HG03064 (cell line): ENCODE data around the gene SLC22A9.

Experiments
- ATAC-seq: cut with Tn5 transposase; IDR thresholded peaks from one replicate; pipeline ENCODE4 v1.9.1; 2021; ENCODE audit warnings: low read depth; ENCODE audit not compliant: unreplicated experiment

Gene SLC22A9

DNA sequence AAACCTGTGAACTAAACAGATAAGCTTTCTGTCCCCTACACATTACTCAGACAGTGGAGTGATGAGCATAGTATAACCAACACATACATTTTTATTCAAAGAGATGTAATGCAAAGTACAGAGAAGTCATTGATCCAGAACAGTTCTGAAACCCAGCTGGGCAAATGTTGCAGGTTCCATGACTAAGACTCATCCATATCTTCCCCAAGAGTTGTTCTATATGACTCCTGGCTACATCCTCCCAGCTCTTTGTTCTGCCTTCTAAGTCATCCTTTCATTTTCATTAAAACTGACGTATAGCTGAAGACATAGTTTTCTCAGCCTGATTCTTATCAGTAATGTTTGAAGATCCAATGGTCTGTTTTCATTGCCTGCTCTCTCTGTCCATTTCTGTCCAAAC, 74.1 kb downstream of the SLC22A9 start:
- no peak for ATAC-seq

DNA sequence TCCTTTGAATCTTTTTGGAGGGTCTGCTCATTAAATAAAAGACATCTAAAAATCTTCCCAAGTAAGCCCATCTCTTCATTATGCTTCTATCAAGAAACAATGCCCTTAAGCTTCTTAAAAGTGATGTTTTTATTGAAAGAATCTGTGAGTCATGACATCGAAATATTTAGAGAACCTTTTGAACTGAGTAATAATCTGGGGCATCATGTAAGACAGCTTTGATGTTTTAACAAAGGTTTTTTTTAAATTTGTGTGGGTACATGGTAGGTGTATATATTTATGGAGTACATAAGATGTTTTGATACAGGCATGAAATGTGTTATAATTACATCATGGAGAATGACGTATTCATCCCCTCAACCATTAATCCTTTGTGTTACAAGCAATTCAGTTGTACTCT, 74.6 kb downstream of the SLC22A9 start:
- no peak for ATAC-seq

DNA sequence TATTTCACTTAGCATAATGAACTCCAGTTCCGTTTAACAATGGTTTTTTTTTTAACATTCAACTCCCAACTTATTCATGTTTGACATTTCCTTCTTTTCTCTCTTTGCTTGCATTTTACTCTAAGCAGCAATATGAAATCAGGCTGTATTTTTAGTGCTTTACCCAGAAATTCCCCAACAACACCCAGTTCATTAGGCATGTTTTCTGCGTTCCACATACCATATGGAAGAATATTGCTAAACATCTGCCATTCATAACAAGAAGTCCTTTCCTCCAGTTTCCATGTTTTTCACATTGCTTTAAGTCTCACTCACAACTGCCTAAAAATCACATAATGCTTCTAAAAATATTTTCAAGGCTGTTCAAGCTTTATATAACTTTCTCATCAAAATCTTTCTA, 75.5 kb downstream of the SLC22A9 start:
- ATAC-seq, result no peak

DNA sequence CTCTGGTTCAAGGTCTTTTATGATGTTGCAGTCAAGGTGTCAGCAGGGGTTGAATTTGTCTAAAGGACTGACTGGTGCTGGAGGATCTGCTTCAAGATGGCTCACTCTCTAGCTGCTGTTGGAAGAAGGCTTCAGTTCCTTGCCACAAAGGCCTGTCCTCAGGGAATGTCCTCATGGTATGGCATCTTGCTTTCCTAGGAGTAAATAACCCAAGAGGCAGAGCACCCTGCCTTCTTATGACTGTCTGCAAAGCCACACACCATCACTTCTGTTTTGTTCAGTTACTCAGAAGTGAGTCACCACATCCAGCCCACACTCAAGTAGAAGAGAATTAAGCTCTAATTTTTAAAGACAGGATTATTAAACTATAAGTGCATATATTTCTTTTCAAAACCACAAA, 76.1 kb downstream of the SLC22A9 start:
- ATAC-seq, result no peak

DNA sequence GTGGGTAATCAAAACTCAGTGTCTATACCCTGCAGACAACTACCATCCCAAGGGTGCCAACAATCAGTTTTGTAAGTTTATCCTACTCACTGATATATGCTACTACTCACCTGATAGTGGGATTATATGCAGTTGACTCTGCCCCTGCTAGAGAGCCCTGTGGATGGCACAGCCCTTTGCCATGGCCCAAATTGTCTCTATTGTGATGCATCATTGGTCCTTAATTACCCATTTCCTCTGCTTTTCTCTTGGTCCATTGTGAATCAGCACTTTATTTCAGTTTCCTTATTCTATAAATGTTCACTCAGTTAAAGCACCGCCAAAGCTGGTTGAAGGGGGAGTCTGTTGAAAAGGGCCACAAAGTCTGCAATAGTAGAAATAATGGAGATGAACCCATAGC, 79.1 kb downstream of the SLC22A9 start:
- no peak for ATAC-seq

DNA sequence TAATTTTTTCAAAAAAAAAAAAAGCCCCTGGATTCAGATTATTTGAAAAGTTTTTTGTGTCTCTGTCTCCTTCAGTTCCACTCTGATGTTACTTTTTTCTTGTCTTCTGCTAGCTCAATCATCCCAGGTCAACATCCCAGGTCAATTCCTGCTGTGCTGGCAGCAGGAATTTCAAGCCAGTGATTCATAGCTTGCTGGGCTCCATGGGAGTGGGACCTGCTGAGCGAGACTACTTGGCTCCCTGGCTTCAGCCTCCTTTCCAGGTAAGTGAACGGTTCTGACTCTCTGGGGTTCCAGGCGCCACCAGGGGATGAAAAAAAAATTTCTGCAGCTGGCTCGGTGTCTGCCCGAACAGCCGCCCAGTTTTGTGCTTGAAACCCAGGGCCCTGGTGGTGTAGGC, 90.0 kb downstream of the SLC22A9 start:
- no peak for ATAC-seq
